Upper lobe of left lung (tissue), 6 donors: ENCODE results near the gene ADAM12. TPM values are rescaled to one million over a fixed set of nuclear protein-coding genes. Genes with fewer than 3 reads are reported as not detected.

Experiments used
- ATAC-seq, 2 donors: fragments of 200-7000 bp; cut with Tn5 transposase; one replicate each; pipeline ENCODE4 v1.9.1; 2022; ENCODE audit warnings: mild to moderate bottlenecking in 2 of 2, moderate library complexity in 2 of 2; ENCODE audit not compliant: low FRiP score in 2 of 2
- DNase-seq, 2 donors: peaks; one replicate each; pipeline ENCODE4 v3.0.0-alpha.2; 2019 to 2020
- H3K27ac ChIP-seq, 4 donors: fragments of 200-600 bp; sonication (generic); one replicate each; pipeline ENCODE4 v1.5.1; 2016 to 2019
- H3K27me3 ChIP-seq, 4 donors: fragments of 200-600 bp; sonication (generic); one replicate each; pipeline ENCODE4 v1.5.1; 2017 to 2019
- H3K36me3 ChIP-seq, 4 donors: fragments of 200-600 bp; sonication (generic); one replicate each; pipeline ENCODE4 v1.5.1; 2016 to 2019
- H3K4me1 ChIP-seq, 4 donors: fragments of 200-600 bp; sonication (generic); one replicate each; pipeline ENCODE4 v1.5.1; 2018 to 2019
- H3K4me3 ChIP-seq, 4 donors: fragments of 200-600 bp; sonication (generic); one replicate each; pipeline ENCODE4 v1.5.1; 2017 to 2019; ENCODE audit warnings: mild to moderate bottlenecking in 2 of 4, moderate library complexity in 1 of 4
- H3K9me3 ChIP-seq, 4 donors: fragments of 200-600 bp; sonication (generic); one replicate each; pipeline ENCODE4 v1.5.1; 2018 to 2019
- CTCF ChIP-seq, 6 experiments: fragments of 450-650 bp in 4 of 6; fragments of 200-600 bp in 2 of 6; sonication (generic) in 2 of 6; IDR thresholded peaks; one replicate each; pipeline ENCODE4 v1.5.1; 2016 to 2019; ENCODE audit warnings: antibody characterized with exemption in 6 of 6
- EP300 ChIP-seq, 4 donors: sonication (generic); formaldehyde crosslinking; IDR thresholded peaks; one replicate each; pipeline ENCODE4 v1.5.1; 2017; ENCODE audit warnings: antibody characterized with exemption in 4 of 4, control low read depth in 2 of 4
- POLR2A ChIP-seq, 4 donors: fragments of 450-650 bp; IDR thresholded peaks; one replicate each; pipeline ENCODE4 v1.5.1; 2016 to 2017; ENCODE audit warnings: antibody characterized with exemption in 4 of 4, mild to moderate bottlenecking in 2 of 4
- POLR2AphosphoS5 ChIP-seq, 2 donors: sonication (generic); formaldehyde crosslinking; IDR thresholded peaks; one replicate each; pipeline ENCODE4 v1.5.1; 2017; ENCODE audit warnings: antibody characterized with exemption in 2 of 2
- WGBS, 2 donors: methylation state at CpG; one replicate each; pipeline ENCODE4 v1.1.5; 2017 to 2018; 5-methylcytosine and 5-hydroxymethylcytosine counted together
- total RNA-seq, 6 donors: library from RNA; depleted of rRNA in 4 of 6; stranded (reverse); fragments of >200 nt in 4 of 6; gene quantifications; one replicate each; pipeline versions ENCODE4 v1.1.0 to v1.2.1, GENCODE V29; 2016 to 2021
- donor health status: DM: no; HTN: no; CAD: no; lungs with moderate emphysema.
- donor health status: DM: no; HTN: yes; CAD: no; lungs with severe emphysema.

ADAM12 gene
- total RNA-seq, 6 donors from 2014 or later: 0.44 to 3.7 (median 0.82) TPM

GRCh38 chr10:126229686-126230085 lies 158.6 kb downstream of the ADAM12 start:
- Histone ChIP-seq H3K27ac (no peak overlapping the region), H3K9me3 (no peaks in the 10 kb centered on the region), H3K4me3 (no peak overlapping the region), H3K36me3 (no peaks in the 10 kb centered on the region), H3K4me1 (no peaks in the 10 kb centered on the region), H3K27me3 (no peaks in the 10 kb centered on the region)
- TF ChIP-seq EP300 (IDR thresholded peaks at IDR 0.05) (no peak), CTCF (IDR thresholded peaks at IDR 0.05) (no peak), POLR2AphosphoS5 (IDR thresholded peaks at IDR 0.05) (no peak), POLR2A (IDR thresholded peaks at IDR 0.05) (no peak)
- WGBS, 2 donors: 81% methylated on average over 8 of the region's 8 CpGs
- ATAC-seq (no peak), DNase-seq (no peak)

GRCh38 chr10:126227762-126228134 lies 160.5 kb downstream of the ADAM12 start:
- no peak for ATAC-seq
- no peak for DNase-seq
- TF ChIP-seq POLR2A (IDR thresholded peaks at IDR 0.05): no peak
- Histone ChIP-seq H3K27me3 (no peaks in the 10 kb centered on the region), H3K4me3 (no peak overlapping the region), H3K27ac (no peak overlapping the region), H3K9me3 (no peaks in the 10 kb centered on the region), H3K36me3 (no peaks in the 10 kb centered on the region), H3K4me1 (no peaks in the 10 kb centered on the region)
- 71 to 95% methylated on average over 2 of the region's 2 CpGs for WGBS, 2 donors

GRCh38 chr10:126226988-126227761 lies 161.1 kb downstream of the ADAM12 start:
- Histone ChIP-seq H3K4me1 (no peaks in the 10 kb centered on the region), H3K27ac (no peak overlapping the region), H3K27me3 (no peaks in the 10 kb centered on the region), H3K36me3 (no peaks in the 10 kb centered on the region), H3K9me3 (no peaks in the 10 kb centered on the region), H3K4me3 (no peak overlapping the region)
- ATAC-seq (no peak), DNase-seq (no peak)
- TF ChIP-seq EP300 (IDR thresholded peaks at IDR 0.05) (no peak), POLR2AphosphoS5 (IDR thresholded peaks at IDR 0.05) (no peak), CTCF (IDR thresholded peaks at IDR 0.05) (no peak), POLR2A (IDR thresholded peaks at IDR 0.05) (no peak)
- 86 to 93% methylated on average over 10 of the region's 10 CpGs for WGBS, 2 donors

- H3K4me1 ChIP-seq: no peaks in the 10 kb centered on the region
- H3K36me3 ChIP-seq: no peaks in the 10 kb centered on the region
- ATAC-seq: no peak
- H3K4me3 ChIP-seq: no peak overlapping the region
- DNase-seq: peak in 1 of 2 donors; percentile 16
- no peak for TF ChIP-seq EP300 (IDR thresholded peaks at IDR 0.05)
- no peak for TF ChIP-seq POLR2A (IDR thresholded peaks at IDR 0.05)
- no peak for TF ChIP-seq CTCF (IDR thresholded peaks at IDR 0.05)
- TF ChIP-seq POLR2AphosphoS5 (IDR thresholded peaks at IDR 0.05): no peak
- WGBS, 2 donors: 85 to 86% methylated on average over 9 of the region's 9 CpGs
- no peak overlapping the region for H3K27ac ChIP-seq
- no peaks in the 10 kb centered on the region for H3K27me3 ChIP-seq
- H3K9me3 ChIP-seq: no peaks in the 10 kb centered on the region
Measured at GRCh38 chr10:126226205-126226604, 162.1 kb downstream of the ADAM12 start.

- 61 to 72% methylated on average over 9 of the region's 9 CpGs for WGBS, 2 donors
- Histone ChIP-seq H3K27me3 (no peaks in the 10 kb centered on the region), H3K4me3 (no peak overlapping the region), H3K4me1 (no peaks in the 10 kb centered on the region), H3K9me3 (no peaks in the 10 kb centered on the region), H3K36me3 (no peaks in the 10 kb centered on the region), H3K27ac (no peak overlapping the region)
- no peak for TF ChIP-seq POLR2A (IDR thresholded peaks at IDR 0.05)
- TF ChIP-seq CTCF (IDR thresholded peaks at IDR 0.05): no peak
- no peak for TF ChIP-seq EP300 (IDR thresholded peaks at IDR 0.05)
- no peak for TF ChIP-seq POLR2AphosphoS5 (IDR thresholded peaks at IDR 0.05)
- no peak for ATAC-seq
- no peak for DNase-seq
Measured at GRCh38 chr10:126225672-126226008, 162.6 kb downstream of the ADAM12 start.
